ENCODE results near the gene PLA2G4D.
"Not testable (repeated sequence)": the region's sequence is repeated elsewhere in the genome, so short reads cannot be mapped to it uniquely, and the experiment has no call there.

PLA2G4D gene

DNA sequence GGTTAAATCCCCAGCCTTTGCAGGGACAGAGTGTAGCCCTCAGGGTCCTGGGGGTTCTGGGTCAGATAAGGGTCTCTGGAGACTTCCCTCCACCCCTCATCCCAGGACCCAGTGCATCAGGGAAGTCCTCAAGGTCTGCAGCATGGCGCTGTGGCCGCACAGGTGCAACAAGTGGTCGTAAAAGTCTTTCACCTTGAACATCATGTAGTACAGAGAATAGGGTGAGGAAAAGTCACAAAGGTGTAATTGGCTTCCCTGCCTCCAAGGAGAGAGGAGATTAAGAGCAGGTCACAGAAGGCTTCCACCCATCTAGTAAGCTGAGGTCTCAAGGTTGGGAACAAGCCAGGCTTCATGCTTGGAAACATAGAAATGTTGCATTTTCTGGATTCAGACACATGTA is 29.2 kb upstream of the PLA2G4D start:
- DNase-seq, result no peak

DNA sequence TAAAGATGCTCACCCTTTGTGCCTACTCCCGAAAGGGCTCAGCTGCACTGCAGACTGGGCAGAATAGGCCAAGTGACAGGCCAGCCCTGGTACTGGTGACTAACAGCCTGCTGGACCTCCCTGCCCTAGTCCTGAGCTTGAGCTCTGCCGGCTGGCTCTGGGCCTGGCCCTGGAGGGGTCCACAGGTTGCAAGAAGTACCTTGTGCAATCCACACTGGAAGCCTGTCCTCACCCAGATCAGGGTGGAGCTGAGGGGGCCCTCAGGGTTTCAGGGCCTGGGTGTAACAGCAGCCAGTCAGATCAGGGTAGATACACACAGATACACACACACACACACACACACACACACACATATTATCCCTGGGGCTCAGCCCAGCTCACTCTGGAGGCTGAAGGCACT is 27.3 kb upstream of the PLA2G4D start:
- DNase-seq, result no peak

DNA sequence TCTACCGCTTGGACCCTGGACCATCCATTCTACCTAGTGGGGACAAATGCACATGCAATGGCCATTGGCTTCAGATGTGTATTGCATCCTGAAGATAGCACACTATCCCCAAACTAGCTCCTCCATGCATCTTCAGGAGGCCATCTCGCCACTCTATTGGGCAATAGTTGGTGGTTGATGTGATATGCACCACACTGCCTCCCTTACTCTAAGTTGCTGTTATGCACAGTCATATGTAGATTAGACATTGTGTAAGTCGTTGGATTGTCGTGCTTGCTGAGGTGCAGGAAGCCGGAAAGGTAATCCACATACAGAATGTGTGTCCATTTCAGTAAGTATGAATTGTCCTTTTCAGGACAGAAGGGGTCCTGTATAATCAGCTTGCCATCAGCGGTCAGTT is 26.7 kb upstream of the PLA2G4D start:
- no peak for DNase-seq

DNA sequence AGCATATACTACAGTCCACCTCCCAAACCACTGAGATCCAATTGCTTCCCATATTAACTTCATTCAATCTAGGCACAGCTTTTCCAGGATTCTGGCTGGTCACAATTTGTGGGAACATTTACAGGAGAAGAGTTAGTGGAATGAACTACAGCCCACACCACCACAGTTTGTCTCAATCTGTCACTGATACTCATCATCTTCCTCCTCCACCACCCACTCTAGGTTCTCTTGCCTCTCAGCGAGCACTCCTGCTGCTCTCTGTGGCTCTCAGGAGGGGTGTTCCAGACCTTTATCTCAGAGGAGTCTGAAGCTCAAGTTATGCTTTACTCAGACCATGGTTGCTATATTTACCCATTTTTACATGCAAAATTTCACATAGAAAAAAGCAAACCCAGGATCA is 25.9 kb upstream of the PLA2G4D start:
- DNase-seq, result no peak

DNA sequence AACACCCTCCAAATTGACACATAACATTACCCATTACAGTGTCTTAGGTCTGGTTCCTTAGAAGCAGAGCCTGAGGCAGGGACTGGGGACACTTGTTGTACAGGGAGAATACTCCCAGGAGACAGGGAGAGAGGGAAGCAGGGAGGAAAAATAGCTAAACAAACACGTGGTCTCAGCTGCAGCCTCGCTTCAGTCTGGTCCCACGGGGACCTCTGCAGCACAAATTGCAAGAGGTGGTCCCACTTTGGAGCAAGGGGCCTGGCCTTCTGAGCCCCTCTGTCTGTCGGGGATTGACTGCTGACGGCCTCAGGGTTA is 25.0 kb upstream of the PLA2G4D start:
- no peak for DNase-seq

DNA sequence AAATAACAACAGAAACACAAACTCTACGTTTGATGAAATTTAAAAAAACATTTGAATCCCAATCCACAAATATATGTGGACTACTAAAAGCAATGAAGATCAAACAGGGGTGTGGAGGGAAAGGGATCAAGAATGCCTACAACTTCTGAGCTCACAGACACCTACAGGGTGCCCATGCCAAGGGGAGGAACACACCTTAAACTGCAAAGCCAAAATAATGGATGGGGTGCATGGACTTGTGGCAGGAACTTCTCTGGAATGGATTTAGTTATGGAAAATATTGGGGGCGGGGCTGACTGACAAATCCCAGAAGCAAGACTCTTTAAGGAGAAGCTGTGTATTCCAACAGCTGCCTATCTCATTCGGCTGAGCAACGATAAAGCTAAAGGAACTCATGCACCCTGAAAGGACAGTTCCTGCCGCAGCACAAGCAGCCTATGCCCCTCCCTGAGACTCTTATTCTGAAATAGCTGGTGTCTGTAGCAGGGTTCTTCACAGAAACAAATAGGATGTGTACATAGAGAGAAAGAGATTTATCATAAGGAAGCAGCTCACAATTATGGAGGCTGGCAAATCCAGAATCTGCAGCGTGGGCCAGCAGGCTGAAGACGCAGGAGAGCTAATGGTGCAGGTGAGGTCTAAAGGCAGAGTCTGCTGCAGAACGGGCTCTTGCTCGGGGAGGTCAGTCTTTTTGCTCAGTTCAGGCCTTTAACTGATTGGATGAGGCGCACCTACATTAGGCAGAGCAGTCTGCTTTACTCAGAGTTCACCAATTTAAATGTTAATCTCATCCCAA is 24.5 kb upstream of the PLA2G4D start:
- no peak for DNase-seq

DNA sequence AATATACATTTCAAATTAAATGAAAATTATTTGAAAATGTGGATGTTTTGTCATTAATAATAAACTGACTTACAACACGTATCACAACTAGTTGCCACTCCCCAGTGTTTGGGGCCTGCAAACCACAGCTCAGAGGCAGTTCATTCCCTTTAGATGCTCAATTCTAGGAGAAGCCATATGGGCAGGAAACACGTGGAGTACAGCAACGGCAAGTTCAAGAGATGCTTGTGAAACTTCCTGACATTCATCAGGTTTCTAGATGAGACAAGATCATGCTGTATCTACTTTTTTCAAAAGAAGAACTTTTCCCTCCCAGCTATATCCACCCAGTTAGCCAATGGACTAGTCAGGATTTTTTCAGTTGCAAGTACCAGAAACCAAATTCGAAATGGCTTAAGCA is 17.6 kb upstream of the PLA2G4D start:
- DNase-seq, result no peak

DNA sequence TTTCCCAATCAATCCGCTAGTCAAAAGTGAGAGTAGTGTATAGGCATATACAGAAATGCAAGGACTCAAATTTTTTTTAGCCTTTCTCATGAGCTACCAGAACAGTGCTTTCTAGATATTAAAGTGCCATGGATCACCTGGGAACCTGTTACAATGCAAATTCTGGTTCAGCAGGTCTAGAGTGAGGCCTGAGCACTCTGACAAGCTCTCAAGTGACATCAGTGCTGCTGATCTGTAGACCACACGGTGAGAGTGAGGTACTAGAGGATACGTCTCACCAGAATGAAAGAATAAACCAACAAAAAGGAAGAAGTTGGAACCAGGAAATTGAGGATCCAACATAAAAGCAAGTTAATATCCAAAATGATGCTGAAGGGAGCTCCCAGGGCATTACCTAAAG is 16.0 kb upstream of the PLA2G4D start:
- DNase-seq, result no peak

DNA sequence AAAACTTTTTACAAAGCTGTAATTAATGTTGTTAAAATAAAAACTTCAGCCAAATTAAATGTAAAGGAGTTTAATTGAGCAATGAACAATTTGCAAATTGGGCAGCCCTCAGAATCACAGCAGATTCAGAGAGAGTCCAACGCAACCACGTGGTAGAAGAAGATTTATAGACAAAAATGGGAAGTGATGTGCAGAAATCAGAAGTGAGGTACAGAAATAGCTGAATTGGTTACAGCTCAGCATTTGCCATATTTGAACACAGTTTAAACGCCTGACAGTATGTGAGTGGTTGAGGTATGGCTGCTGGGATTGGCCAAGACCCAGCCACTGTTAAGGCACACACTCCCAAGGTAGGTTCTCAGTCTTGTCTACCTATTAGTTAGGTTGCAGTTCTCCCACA is 14.4 kb upstream of the PLA2G4D start:
- no peak for DNase-seq

DNA sequence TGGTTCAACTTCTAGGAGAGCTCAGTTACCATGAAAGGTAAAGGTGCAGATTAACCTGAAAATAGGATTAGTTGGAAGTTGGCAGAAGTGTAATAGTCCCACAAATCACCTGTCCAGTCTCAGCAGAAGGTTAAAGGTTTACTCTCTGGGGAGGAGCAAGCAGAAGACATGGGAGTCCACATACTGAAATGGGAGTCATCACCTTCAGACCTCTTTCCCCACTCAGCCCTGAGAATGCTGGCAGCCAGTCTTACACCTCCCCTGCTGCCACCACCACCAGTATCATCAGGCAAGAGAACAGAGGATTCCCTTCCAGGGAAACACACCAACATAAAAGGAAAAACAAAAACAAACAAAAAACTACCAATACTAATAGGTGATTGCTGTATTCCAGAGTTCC is 13.8 kb upstream of the PLA2G4D start:
- DNase-seq, result no peak

DNA sequence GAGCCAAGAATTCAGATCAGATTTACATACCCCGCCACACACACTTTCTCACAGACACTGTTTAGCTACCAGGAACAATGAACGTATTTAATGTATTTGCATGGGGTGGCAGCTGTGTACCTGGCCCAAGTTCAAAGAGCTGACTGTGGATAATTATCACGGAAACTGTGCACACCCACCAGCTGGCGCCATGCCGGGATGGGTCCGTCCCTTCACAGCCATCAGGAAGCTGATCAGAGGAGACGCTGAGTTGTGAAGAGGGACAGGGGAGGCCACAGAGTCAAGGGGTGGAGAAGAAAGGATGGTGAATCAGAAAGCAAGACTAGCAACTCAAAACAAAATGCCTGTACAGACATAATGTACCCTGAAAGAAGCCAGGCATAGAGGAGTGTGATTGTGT is 13.1 kb upstream of the PLA2G4D start:
- no peak for DNase-seq

DNA sequence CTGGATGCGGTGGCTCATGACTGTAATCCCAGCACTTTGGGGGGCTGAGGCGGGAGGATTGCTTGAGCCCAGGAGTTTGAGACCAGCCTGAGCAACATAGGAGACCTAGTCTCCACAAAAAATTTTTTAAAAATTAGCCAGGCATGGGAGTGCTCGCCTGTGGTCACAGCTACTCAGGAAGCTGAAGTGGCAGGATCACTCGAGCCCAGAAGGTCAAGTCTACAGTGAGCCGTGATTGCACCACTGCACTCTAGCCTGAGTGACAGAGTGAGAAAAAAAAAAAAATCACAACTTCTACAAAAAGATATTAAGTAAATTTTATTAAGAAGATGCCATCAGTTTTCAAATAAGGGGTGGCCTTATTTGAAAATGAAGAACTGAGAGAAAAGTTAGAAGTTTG is 11.9 kb upstream of the PLA2G4D start:
- DNase-seq, result no peak

DNA sequence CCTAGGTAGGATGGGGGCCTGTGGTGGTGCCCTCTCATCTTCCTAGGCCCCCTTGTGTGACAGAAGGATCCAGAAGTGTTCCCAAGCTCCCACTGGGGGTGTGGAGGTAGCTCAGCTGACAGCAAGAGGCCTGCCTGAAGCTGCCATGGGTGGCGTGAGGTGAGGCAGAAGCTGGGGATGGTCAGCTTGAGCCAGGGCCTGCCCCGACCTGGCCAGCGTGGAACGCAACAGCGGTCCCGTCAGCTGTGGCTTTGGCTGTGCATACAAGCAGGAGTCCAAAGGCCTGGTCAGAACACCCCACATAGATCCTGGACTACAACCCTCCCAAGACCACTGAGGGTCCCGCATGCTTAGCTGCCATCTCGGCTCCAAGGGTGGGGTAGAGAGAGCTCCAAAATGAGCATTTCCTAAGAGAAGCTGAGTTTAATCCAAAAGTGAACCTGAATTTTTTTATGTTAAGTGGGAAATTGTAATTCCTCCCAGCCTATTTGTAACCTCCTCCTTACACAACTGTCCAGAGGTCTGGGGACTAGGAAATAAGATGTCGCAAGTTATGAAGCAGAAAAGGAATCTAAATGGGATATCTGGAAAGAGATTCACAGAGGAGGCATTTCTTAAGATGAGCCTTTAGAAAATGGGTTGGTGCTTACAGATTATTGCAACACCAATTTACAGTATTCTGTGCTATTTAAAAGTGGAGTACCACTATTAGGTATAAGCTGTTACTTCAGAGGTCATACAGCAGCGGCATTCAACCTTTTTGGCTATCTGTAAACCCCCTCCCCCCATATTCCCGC is 9.9 kb upstream of the PLA2G4D start:
- peak; percentile 41 for DNase-seq

DNA sequence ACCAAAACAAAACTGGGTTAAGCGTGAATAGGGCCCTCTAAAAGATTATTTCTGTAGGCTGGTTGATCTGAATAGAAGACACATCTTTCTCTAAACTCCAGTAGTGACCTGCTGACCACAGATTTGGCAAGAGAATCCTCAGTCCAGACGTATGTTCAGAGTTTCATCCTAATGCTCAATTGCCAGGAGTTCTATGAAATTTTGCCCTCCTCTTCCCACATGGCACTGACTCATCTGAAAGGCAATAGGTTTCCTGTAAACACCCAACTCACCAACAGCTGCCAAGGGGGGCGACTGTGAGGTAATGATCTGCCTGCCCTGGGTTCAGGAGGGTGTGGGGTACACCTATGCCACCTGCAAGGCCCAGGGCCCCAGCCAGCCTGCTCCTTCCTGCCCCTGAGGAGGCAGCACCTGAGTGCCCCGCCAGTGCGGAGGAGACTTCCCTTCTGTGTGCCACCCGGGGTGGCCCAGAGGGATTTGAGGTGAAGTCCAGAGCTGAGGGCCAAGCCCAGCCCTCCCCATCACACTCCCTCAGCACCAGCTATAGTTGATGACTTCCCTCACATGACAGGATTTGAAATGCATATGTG is 8.4 kb upstream of the PLA2G4D start:
- DNase-seq, result peak; percentile 32

DNA sequence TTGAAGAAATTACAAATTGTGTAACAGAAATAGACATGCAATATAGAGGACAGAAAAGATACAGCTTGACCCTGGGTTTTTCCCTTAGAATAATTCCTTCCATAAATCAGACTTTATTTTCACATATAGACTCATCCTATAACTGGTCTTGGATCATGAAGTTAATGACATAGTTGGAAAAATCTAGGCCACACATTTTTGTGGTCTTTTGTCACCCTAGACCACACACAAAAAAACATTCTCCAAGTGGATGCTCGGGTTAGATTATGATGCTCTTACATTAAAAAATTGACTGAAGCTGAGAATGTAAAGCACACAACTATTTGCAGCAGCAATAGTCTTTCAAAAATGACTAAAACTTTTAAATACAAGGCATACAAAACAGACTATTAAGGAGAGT is 7.5 kb upstream of the PLA2G4D start:
- DNase-seq, result peak; percentile 78

DNA sequence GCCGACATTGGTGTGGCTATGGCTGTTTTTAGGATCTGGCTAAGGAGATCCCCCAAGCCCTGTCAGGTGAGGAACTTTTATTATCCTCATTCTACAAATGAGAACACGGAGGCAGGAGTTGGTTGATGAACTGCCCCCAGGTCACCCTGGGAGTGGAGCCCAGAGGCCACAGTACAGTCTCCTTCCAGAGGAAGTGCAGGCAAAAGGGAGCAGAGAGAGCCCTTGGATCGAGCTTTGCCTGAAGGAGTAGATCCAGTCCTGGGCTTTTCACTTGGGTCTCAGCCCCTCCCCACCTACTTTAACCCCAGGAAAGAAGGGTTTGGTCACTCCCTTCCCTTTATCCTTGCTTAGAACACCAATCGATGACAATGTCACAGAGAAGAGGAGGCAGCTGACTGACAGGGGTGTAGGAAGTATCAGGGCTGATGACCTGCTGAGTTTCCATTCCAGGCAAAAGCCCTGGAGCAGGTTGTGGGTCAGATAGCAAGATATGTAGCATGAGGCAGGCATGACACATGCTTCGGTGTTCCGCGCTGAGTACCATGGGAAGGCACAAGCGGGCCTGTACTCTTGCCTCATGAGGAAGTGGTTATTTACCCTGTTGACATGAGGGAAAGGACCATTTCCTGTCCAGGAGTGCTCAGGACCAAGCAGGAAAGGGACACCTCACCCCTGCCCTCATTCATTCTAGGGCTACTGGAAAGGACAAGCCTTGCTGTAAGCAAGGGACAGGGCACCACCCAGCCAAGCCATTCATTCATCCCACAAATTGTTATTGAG is 5.8 kb upstream of the PLA2G4D start:
- DNase-seq, result no peak

DNA sequence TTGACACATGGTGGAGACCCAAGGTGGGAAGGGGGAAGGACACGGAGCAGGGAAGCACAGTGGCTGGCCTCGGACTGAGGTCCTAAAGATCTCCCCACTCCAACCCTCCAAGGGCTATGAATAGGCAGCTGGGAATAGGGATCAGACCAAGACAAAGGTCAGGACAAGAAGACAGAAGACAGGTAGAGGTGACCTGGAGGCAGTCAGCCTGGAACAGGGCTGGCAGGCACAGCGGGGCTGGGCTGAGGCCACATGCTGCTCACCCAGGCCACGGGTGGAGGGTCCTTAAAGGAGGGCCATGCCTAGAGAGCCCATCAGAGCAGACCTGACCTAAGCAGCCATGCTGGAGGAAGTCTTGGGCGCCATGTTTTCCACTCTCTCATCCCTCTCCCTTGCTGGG is 2.7 kb upstream of the PLA2G4D start:
- DNase-seq, result no peak

DNA sequence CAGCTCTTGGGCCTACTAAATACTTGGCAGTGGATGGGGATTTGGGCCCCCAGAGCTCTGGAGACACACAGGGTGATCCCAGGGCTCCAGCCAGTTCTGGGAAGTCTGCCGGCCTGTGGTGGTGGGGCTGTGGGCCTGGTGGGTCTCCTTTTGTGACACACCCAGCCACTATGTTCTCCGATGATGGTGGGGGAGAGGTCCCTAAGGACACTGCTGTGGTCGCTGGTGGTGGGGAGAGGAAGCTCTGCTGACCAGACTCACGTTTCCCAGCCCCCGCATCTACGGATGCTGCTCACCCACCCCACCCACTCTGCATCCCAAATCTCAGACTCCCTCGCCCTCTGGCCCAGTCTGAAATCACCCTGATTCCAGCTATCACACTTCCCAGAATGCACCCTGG is 396 bp downstream of the PLA2G4D start:
- no peak for DNase-seq

DNA sequence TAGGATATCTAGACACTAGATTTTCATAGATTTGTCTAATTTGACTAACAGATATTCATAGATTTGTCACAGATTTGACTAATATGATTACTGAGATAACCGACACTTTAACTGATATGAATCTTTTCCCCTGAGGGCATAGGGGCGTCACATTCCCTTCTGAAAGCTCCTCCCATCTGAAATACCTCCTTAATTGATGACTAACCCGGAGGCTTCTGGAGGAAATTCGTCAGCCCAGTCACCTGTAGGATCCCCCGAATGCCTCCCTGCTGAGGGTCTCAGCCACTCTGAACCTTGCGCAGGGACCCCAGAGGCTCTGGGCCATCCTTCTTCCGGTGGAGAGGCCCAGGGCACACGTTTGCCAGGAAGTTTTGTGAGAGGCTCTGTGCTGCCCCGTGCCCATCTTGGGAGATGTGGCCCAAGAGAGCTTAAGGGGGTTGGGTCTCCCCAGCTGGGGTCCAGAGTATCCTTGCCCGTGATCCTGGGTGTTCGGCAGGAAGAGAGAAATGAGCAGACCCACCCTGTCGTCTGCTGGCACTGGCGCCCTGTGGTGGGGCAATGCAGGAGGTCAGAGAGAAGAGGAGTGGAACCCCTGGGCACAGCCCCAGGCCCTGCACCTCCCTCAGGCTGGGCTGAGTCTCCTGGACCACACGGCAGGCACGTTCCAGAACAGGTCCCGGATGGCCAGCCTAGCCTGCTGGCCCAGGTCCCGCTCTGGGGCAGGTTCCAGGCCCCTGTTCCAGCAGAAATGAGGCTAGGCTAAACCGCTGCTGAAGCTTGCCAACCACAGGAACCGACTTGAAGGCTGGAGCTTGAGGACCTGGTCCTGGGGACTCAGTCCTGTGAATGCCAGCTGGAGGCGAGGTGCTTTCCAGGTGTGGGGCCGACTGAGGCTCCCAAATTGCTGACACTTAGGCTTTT is 1.7 kb downstream of the PLA2G4D start:
- DNase-seq, result no peak

DNA sequence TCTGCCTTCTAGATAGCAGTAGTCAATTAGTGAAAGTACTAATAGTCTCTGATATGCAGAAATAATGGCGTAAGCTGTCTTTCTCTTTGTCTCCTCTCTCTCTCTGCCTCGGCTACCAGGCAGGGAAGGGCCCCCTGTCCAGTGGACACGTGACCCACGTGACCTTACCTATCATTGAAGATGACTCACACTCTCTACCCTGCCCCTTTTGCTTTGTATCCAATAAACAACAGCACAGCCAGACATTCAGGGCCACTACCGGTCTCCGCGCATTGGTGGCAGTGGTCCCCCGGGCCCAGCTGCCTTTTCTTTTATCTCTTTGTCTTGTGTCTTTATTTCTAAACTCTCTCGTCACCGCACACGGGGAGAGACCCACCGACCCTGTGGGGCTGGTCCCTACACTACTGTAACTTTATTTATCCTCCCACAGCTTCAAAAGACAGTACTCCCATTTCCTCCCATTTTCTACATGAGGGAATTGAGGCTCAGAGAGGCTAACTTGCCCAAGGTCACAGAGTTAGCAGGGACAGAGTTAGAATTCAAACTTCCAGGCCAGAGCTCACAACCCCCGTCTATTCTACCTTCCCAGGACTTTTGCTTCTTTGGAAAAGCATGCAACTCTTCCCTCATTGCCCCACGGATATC is 2.5 kb downstream of the PLA2G4D start:
- not testable (repeated sequence) for DNase-seq

DNA sequence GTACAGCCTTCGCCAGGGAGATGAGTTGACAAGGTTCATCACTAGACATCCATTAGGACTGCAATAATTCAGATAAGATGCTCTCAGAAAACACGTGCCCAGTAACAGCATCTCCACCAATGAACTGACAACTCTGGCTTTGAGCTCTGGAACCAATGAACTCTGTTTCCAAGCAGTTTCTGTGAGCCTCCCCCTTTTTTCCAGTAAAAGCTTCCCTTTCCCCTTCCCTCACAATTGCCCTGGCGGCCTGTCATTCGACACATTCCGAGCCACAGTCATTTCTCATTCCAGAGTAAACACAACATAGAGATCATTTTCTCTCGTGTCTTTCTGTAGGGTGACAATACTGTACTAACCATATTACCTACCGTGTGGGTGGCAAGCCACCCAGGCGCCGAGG is 3.6 kb downstream of the PLA2G4D start:
- no peak for DNase-seq

DNA sequence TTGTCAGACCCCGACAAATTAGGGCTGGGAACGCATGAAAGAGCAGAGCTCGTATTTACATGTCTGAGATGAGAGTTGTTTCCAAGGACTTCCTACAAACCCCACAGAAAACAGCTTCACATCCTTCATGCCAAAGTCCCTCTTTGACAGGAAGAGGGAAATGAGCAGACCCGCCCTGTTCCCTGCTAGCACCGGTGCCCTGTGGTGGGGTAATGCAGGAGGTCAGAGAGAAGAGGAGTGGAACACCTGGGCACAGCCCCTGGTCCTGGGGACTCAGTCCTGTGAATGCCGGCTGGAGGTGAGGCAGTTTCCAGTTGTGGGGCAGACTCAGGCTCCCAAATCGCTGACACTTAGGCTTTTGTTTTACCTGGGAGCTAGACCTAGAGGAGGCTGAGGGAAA is 4.0 kb downstream of the PLA2G4D start:
- no peak for DNase-seq
